ENCODE results near the gene IMMP2L. TPM values are rescaled to one million over a fixed set of nuclear protein-coding genes. Genes with fewer than 3 reads are reported as not detected.

The IMMP2L gene
- total and polyA plus RNA-seq, 4 donors: 7.3 to 21.1 (median 12.4) TPM

GRCh38 chr7:110827287-110827855 is 734.9 kb downstream of the IMMP2L start (continued):
- TF ChIP-seq CTCF (IDR thresholded peaks at IDR 0.05; ENCODE audit: low read depth, low read length, missing input control) (no peak), NR2F2 (IDR thresholded peaks at IDR 0.05) (no peak), MAX (IDR thresholded peaks at IDR 0.05) (no peak), EGR1 (IDR thresholded peaks at IDR 0.05; ENCODE audit: low read depth in 2 of 2) (no peak)

- 76% methylated on average over 2 of the region's 2 CpGs for WGBS
- TF ChIP-seq REST (IDR thresholded peaks at IDR 0.05) (no peak), GABPA (IDR thresholded peaks at IDR 0.05 in 1 of 2, conservative IDR thresholded peaks at IDR 0.05 in 1 of 2) (no peak), MAX (IDR thresholded peaks at IDR 0.05) (no peak), EGR1 (IDR thresholded peaks at IDR 0.05; ENCODE audit: low read depth in 2 of 2) (no peak), ATF3 (IDR thresholded peaks at IDR 0.05) (no peak), FOXA2 (IDR thresholded peaks at IDR 0.05) (no peak), YY1 (IDR thresholded peaks at IDR 0.05) (no peak)
- DNase-seq (ENCODE audit: low spot score): no peak
- H3K4me1 ChIP-seq (ENCODE audit: control insufficient read depth in 4 of 4, insufficient read depth in 4 of 4, low read length in 3 of 4): no peaks in the 10 kb centered on the region
- H3K9me3 ChIP-seq (ENCODE audit: control insufficient read depth in 4 of 4, low read length in 3 of 4): no peaks in the 10 kb centered on the region
- H3K27ac ChIP-seq (ENCODE audit: low read depth in 1 of 2, low read length in 2 of 2): no peak overlapping the region
- H3K27me3 ChIP-seq (ENCODE audit: control insufficient read depth in 4 of 4, insufficient read depth in 4 of 4, low read length in 3 of 4): no peaks in the 10 kb centered on the region
- H3K9ac ChIP-seq (ENCODE audit: low read depth in 1 of 2, low read length in 2 of 2): no peak overlapping the region
- H3K4me3 ChIP-seq (ENCODE audit: low read depth in 1 of 3, low read length in 3 of 3): no peak overlapping the region
- H3K36me3 ChIP-seq (ENCODE audit: control insufficient read depth in 4 of 4, insufficient read depth in 3 of 4, low read depth in 1 of 4, low read length in 3 of 4): no peaks in the 10 kb centered on the region
These were observed 748.3 kb downstream of the IMMP2L start for GRCh38 chr7:110813986-110814385.

- H3K27ac ChIP-seq (ENCODE audit: low read depth in 1 of 2, low read length in 2 of 2): no peak overlapping the region
- H3K36me3 ChIP-seq (ENCODE audit: control insufficient read depth in 4 of 4, insufficient read depth in 3 of 4, low read depth in 1 of 4, low read length in 3 of 4): no peaks in the 10 kb centered on the region
- no peak overlapping the region for H3K4me3 ChIP-seq (ENCODE audit: low read depth in 1 of 3, low read length in 3 of 3)
- H3K9ac ChIP-seq (ENCODE audit: low read depth in 1 of 2, low read length in 2 of 2): no peak overlapping the region
- H3K4me1 ChIP-seq (ENCODE audit: control insufficient read depth in 4 of 4, insufficient read depth in 4 of 4, low read length in 3 of 4): no peaks in the 10 kb centered on the region
- no peaks in the 10 kb centered on the region for H3K27me3 ChIP-seq (ENCODE audit: control insufficient read depth in 4 of 4, insufficient read depth in 4 of 4, low read length in 3 of 4)
- WGBS: 94% methylated on average over 6 of the region's 6 CpGs
- no peaks in the 10 kb centered on the region for H3K9me3 ChIP-seq (ENCODE audit: control insufficient read depth in 4 of 4, low read length in 3 of 4)
- no peak for DNase-seq (ENCODE audit: low spot score)
- TF ChIP-seq EGR1 (IDR thresholded peaks at IDR 0.05; ENCODE audit: low read depth in 2 of 2) (no peak), HNF4G (IDR thresholded peaks at IDR 0.05) (no peak), MAX (IDR thresholded peaks at IDR 0.05) (no peak), RAD21 (IDR thresholded peaks at IDR 0.05) (no peak), ZBTB33 (IDR thresholded peaks at IDR 0.05) (no peak), HNF4A (conservative IDR thresholded peaks at IDR 0.05) (no peak), NR2F2 (IDR thresholded peaks at IDR 0.05) (no peak), CTCF (IDR thresholded peaks at IDR 0.05; ENCODE audit: low read depth, low read length, missing input control) (no peak), JUND (IDR thresholded peaks at IDR 0.05) (no peak), ATF3 (IDR thresholded peaks at IDR 0.05) (no peak), FOXA1 (IDR thresholded peaks at IDR 0.05) (no peak), RXRA (IDR thresholded peaks at IDR 0.05) (no peak)
These were observed 752.5 kb downstream of the IMMP2L start for GRCh38 chr7:110809832-110810231.

All from liver (tissue), 9 donors.